Natural killer cell treated with Interleukin-12 subunit alpha and Interleukin-12 subunit beta and Interleukin-15 and Interleukin-18, amount 100 ng/mL, for 72 hours (primary cell): ENCODE measurements around the gene ATP1B1. TPM values are rescaled to one million over a fixed set of nuclear protein-coding genes. Genes with fewer than 3 reads are reported as not detected.
A peak's percentile ranks its signal among the peaks of the same experiment; 100 is the strongest.
"Not testable (repeated sequence)": the region's sequence is repeated elsewhere in the genome, so short reads cannot be mapped to it uniquely, and the experiment has no call there.

Source experiments
- ATAC-seq, 2 donors: fragments of 150-1000 bp; cut with Tn5 transposase in 1 of 2; sonication (Bioruptor Pico), chemical (Tn5 transposase) in 1 of 2; 2 replicates each; pipeline ENCODE4 v1.10.0; 2021
- DNase-seq: peaks from one replicate; pipeline ENCODE4 v3.0.0; 2022; ENCODE audit warnings: low spot score
- H3K27ac Mint-ChIP-seq, 2 donors: 1 replicate in 1 of 2; 2 replicates in 1 of 2; pipeline ENCODE4 v1.8.0; 2022; ENCODE audit warnings: mixed read lengths in 2 of 2, mild to moderate bottlenecking in 1 of 2, moderate library complexity in 1 of 2
- H3K27me3 Mint-ChIP-seq, 2 donors: 1 replicate in 1 of 2; 2 replicates in 1 of 2; pipeline ENCODE4 v1.8.0; 2022; ENCODE audit warnings: mixed read lengths in 2 of 2
- H3K36me3 Mint-ChIP-seq: one replicate; pipeline ENCODE4 v1.8.0; 2022; ENCODE audit warnings: mixed read lengths
- H3K4me1 Mint-ChIP-seq, 2 donors: 1 replicate in 1 of 2; 2 replicates in 1 of 2; pipeline ENCODE4 v1.8.0; 2022; ENCODE audit warnings: low read depth in 2 of 2, mixed read lengths in 2 of 2, mild to moderate bottlenecking in 1 of 2
- H3K4me3 Mint-ChIP-seq: one replicate; pipeline ENCODE4 v1.8.0; 2022; ENCODE audit warnings: mixed read lengths
- H3K9me3 Mint-ChIP-seq: 2 replicates; pipeline ENCODE4 v1.8.0; 2022; ENCODE audit warnings: mixed read lengths
- total RNA-seq, 2 donors: library from RNA; stranded (reverse); gene quantifications; one replicate each; pipeline ENCODE4 v1.2.3, GENCODE V29; 2022

ATP1B1 gene
- total RNA-seq, 2 donors from 2014 or later: 1.3 to 2.3 TPM

DNA sequence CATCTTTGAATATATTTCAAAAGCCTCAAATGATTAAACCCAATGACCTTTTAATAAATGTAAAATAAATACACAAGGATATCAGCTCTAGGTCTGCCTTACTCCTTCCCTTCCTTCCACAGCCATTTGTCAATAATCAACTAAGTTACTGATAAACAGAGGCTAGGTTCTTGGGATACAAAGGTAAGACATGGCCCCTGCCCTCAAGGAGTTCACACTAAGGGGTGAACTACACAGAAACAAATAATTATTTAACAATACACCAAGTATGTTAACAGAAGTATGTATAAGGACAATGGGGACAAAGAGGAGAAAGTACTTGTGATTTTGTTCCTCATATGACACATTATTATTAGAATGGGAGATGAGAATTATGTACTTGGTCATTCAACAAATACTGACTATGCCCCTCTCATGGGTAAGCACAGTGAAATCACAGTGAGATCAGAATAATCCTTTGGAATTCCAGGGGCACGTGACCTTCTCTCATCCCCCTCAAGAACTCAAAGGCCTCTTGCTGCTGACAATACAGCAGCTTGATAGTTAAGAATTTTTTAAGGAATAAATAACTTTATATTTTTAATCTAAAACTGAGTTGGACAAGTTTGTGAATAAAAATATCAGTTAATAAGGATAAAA is 40.2 kb downstream of the ATP1B1 start:
- ATAC-seq (no peak), DNase-seq (no peak)
- H3K4me3 Mint-ChIP-seq: no peak overlapping the region
- no peaks in the 10 kb centered on the region for H3K27me3 Mint-ChIP-seq
- H3K36me3 Mint-ChIP-seq: no peaks in the 10 kb centered on the region
- H3K4me1 Mint-ChIP-seq: no peaks in the 10 kb centered on the region
- H3K9me3 Mint-ChIP-seq: no peaks in the 10 kb centered on the region
- no peak overlapping the region for H3K27ac Mint-ChIP-seq

GRCh38 chr1:169148472-169149252 is 42.2 kb downstream of the ATP1B1 start:
- DNase-seq (no peak), ATAC-seq (no peak)
- no peaks in the 10 kb centered on the region for H3K4me1 Mint-ChIP-seq
- no peak overlapping the region for H3K27ac Mint-ChIP-seq
- H3K36me3 Mint-ChIP-seq: no peaks in the 10 kb centered on the region
- H3K27me3 Mint-ChIP-seq: no peaks in the 10 kb centered on the region
- no peaks in the 10 kb centered on the region for H3K9me3 Mint-ChIP-seq
- no peak overlapping the region for H3K4me3 Mint-ChIP-seq

DNA sequence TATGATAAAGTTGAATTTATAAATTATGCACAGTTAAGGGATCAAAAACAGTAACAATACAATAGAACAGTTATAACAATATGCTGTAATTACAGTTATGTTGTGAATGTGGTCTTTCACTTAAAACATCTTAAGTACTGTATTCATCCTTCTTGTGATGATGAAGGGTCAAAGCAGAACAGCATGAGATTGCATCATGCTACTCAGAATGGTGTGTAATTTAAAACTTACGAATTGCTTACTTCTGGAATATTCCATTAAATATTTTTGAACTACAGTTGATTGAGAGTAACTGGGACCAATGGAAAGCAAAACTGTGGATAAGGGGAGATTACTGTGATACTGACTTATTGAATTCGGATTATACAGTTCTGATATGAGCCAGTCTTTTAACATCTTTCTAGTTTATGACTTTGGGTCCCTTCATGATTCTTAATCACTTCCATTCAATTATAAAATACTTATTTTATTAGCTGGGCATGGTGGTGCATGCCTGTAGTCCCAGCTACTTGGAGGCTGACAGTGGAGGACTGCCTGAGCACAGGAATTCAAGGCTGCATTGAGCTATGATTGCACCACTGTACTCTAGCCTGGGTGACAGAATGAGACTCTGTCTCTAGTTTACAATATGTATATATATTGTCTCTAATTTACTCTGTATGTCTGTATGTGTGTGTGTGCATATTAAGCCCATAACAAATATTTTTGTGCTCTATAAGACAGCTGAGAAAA is 43.2 kb downstream of the ATP1B1 start:
- Mint-ChIP-seq H3K27me3 (no peaks in the 10 kb centered on the region), H3K4me3 (no peak overlapping the region), H3K9me3 (no peaks in the 10 kb centered on the region), H3K36me3 (no peaks in the 10 kb centered on the region), H3K4me1 (no peaks in the 10 kb centered on the region), H3K27ac (no peak overlapping the region)
- ATAC-seq (no peak), DNase-seq (no peak)

GRCh38 chr1:169150641-169151337 is 44.3 kb downstream of the ATP1B1 start:
- H3K27ac Mint-ChIP-seq: no peak overlapping the region
- H3K36me3 Mint-ChIP-seq: no peaks in the 10 kb centered on the region
- H3K27me3 Mint-ChIP-seq: no peaks in the 10 kb centered on the region
- H3K9me3 Mint-ChIP-seq: no peaks in the 10 kb centered on the region
- no peak overlapping the region for H3K4me3 Mint-ChIP-seq
- no peak for DNase-seq
- ATAC-seq: no peak
- no peaks in the 10 kb centered on the region for H3K4me1 Mint-ChIP-seq

- ATAC-seq (peak in 1 of 2 donors; percentile 36), DNase-seq (no peak)
- H3K27me3 Mint-ChIP-seq: no peaks in the 10 kb centered on the region
- no peak overlapping the region for H3K27ac Mint-ChIP-seq
- no peaks in the 10 kb centered on the region for H3K9me3 Mint-ChIP-seq
- H3K4me1 Mint-ChIP-seq: no peaks in the 10 kb centered on the region
- H3K36me3 Mint-ChIP-seq: no peaks in the 10 kb centered on the region
- H3K4me3 Mint-ChIP-seq: no peak overlapping the region
Observed at GRCh38 chr1:169151338-169151837, 44.9 kb downstream of the ATP1B1 start.

DNA sequence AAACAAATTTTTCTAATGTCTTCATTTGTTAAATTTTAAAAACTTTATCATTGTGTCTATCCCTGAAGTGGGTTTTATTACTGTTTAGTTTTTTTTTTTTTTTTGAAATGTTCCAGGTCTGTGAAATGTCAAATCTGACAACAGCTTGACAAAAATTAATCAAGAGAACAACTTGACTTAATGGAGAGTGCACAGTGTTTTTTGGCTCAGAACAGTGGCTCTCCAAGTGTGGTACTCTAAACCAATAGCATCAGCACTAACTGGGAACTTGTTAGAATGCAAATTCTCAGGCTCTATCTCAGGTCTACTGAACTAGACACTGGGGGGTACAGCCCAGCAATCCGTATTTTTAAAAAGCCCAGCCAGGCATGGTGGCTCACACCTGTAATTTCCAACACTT is 49.2 kb downstream of the ATP1B1 start:
- no peaks in the 10 kb centered on the region for H3K9me3 Mint-ChIP-seq
- H3K27me3 Mint-ChIP-seq: no peaks in the 10 kb centered on the region
- no peaks in the 10 kb centered on the region for H3K36me3 Mint-ChIP-seq
- ATAC-seq: no peak
- no peaks in the 10 kb centered on the region for H3K4me1 Mint-ChIP-seq
- no peak for DNase-seq
- H3K27ac Mint-ChIP-seq: no peak overlapping the region
- H3K4me3 Mint-ChIP-seq: no peak overlapping the region

DNA sequence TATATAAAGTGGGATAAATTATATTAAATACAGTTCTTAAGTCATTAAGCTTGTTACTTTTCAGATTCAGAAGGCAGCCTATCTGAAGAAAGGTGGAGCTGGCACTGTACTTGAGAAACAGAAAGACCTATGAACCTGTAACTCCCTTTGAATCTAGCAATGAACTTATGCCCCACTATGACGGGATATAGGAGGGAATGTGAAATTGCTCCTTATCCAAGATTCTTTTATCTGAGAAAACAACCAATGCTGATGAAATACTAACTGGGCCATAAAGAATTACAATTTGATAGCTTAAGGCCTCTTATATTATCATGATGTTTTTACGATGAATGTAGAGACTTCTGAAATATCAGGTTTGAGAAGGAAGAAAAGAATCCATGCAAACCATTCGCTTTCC is 50.1 kb downstream of the ATP1B1 start:
- no peak for DNase-seq
- no peak overlapping the region for H3K27ac Mint-ChIP-seq
- no peaks in the 10 kb centered on the region for H3K9me3 Mint-ChIP-seq
- no peak for ATAC-seq
- H3K4me1 Mint-ChIP-seq: no peaks in the 10 kb centered on the region
- H3K27me3 Mint-ChIP-seq: no peaks in the 10 kb centered on the region
- no peaks in the 10 kb centered on the region for H3K36me3 Mint-ChIP-seq
- H3K4me3 Mint-ChIP-seq: no peak overlapping the region

DNA sequence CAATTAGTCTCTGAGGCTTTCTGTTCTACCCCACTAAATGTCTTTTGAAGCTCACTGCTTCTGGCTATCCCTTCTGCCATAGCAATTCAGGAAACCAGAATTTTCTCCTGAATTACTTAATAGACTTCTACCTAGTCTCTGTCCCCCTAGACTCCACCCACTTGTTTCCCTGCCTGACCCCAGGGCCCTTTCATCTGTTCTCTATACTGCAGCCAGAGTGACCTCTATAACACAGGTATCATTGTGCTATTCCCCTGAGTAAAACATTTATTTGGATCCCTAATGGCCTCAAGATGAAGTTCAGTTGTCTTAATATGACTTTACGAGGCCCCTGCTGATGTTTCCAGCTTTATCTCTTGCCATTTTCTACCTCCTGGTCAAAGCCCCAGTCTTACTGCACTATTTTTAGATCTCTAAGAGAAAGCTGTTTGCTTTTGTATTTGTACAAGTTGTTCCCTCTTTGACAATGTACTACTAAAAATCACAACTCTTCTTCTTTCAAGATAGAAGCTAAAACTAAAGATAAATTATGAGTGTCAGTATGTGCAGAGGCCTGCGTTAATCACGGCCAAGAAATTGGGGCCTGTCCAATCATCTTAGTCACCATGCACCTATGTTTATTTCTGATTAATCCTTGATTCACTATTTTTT is 54.5 kb downstream of the ATP1B1 start:
- no peaks in the 10 kb centered on the region for H3K9me3 Mint-ChIP-seq

GRCh38 chr1:169161496-169162194 is 55.2 kb downstream of the ATP1B1 start:
- Mint-ChIP-seq H3K4me3 (no peak overlapping the region), H3K36me3 (no peaks in the 10 kb centered on the region), H3K9me3 (no peaks in the 10 kb centered on the region), H3K4me1 (peaks cover 0 to 7% of the 10 kb centered on the region in 2 donors), H3K27ac (no peak overlapping the region), H3K27me3 (no peaks in the 10 kb centered on the region)
- no peak for DNase-seq
- ATAC-seq: no peak

More for the DNA sequence above, 54.5 kb downstream of the ATP1B1 start:
- ATAC-seq (no peak), DNase-seq (no peak)
- Mint-ChIP-seq H3K36me3 (no peaks in the 10 kb centered on the region), H3K27ac (no peak overlapping the region), H3K4me3 (no peak overlapping the region), H3K27me3 (no peaks in the 10 kb centered on the region), H3K4me1 (peaks cover 0 to 7% of the 10 kb centered on the region in 2 donors)

DNA sequence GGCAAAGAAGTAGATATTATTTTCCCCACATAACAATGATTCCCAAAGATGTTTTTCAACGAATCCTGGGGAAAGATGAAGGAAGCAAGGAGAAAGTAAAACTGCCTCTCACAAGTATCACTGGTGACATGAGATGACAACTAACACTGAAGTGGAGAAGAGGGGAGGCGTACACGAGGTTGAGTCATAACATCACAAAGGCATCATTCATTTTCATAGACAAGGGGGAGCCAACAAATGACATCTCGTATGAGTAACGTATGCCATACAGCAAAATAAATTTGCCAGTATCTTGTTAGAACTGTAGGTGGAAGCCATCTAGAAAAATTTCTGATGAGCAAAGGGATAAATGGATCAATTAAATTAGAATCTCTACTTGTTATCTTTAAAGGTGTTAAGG is 56.6 kb downstream of the ATP1B1 start:
- no peaks in the 10 kb centered on the region for H3K36me3 Mint-ChIP-seq
- no peaks in the 10 kb centered on the region for H3K9me3 Mint-ChIP-seq
- H3K4me3 Mint-ChIP-seq: peak overlapping the region; percentile 16
- no peaks in the 10 kb centered on the region for H3K27me3 Mint-ChIP-seq
- no peak overlapping the region for H3K27ac Mint-ChIP-seq
- ATAC-seq: peak in 1 of 2 donors; percentile 84
- H3K4me1 Mint-ChIP-seq: peaks cover 0 to 7% of the 10 kb centered on the region in 2 donors
- no peak for DNase-seq

GRCh38 chr1:169175461-169175860 is 69.0 kb downstream of the ATP1B1 start:
- no peaks in the 10 kb centered on the region for H3K36me3 Mint-ChIP-seq
- H3K27ac Mint-ChIP-seq: no peak overlapping the region
- ATAC-seq (no peak), DNase-seq (no peak)
- no peaks in the 10 kb centered on the region for H3K27me3 Mint-ChIP-seq
- H3K9me3 Mint-ChIP-seq: no peaks in the 10 kb centered on the region
- no peak overlapping the region for H3K4me3 Mint-ChIP-seq
- H3K4me1 Mint-ChIP-seq: no peaks in the 10 kb centered on the region

DNA sequence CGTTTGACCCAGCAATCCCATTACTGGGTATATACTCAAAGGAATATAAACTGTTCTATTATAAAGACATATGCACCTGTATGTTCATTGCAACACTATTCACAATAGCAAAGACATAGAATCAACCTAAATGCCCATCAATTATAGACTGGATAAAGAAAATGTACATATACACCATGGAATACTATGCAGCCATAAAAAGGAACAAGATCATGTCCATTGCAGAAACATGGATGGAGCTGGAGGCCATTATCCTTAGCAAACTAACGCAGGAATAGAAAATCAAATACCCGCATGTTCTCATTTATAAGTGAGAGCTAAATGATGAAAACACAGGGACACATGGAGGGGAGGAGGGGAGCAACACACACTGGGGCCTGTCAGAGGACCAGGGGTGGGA is 72.9 kb downstream of the ATP1B1 start:
- not testable (repeated sequence) for H3K4me1 Mint-ChIP-seq, H3K9me3 Mint-ChIP-seq, H3K4me3 Mint-ChIP-seq, H3K27me3 Mint-ChIP-seq, ATAC-seq, H3K27ac Mint-ChIP-seq, DNase-seq, H3K36me3 Mint-ChIP-seq

DNA sequence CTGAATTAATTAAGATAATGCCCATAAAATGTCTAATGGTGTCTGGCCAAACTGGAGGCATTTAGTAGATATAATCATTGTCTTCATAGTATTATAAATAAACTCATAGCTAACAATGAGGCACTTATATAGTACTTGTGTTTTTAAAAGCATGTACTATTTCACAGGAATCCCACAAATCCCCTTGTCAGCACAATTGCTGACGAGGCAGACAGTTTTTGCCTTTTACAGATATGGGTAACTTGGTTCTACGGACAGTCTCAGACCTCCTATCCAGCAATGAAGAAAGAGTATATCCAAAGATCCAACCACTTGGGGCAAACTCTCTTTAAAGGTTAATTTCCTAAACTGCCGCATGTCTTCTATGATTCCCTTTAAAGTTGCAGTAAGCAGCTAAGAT is 73.7 kb downstream of the ATP1B1 start:
- Mint-ChIP-seq H3K27me3 (no peaks in the 10 kb centered on the region), H3K27ac (no peak overlapping the region), H3K36me3 (no peaks in the 10 kb centered on the region), H3K4me3 (no peak overlapping the region), H3K9me3 (no peaks in the 10 kb centered on the region), H3K4me1 (no peaks in the 10 kb centered on the region)
- DNase-seq (no peak), ATAC-seq (no peak)
